HG03442 (cell line): ENCODE data around the gene LILRA2.
A peak's percentile ranks its signal among the peaks of the same experiment; 100 is the strongest.
"Not testable (repeated sequence)": the region's sequence is repeated elsewhere in the genome, so short reads cannot be mapped to it uniquely, and the experiment has no call there.

Source experiments
- ATAC-seq: cut with Tn5 transposase; IDR thresholded peaks from one replicate; pipeline ENCODE4 v1.9.1; 2021; ENCODE audit warnings: mild to moderate bottlenecking, moderate library complexity; ENCODE audit not compliant: unreplicated experiment

The LILRA2 gene

GRCh38 chr19:54608205-54608604 lies 34.6 kb downstream of the LILRA2 start:
- no peak for ATAC-seq

- no peak for ATAC-seq
Measured at GRCh38 chr19:54608792-54609191, 35.2 kb downstream of the LILRA2 start.

- no peak for ATAC-seq
Measured at GRCh38 chr19:54609356-54609791, 35.8 kb downstream of the LILRA2 start.

GRCh38 chr19:54612428-54612827 lies 38.8 kb downstream of the LILRA2 start:
- ATAC-seq = no peak

- ATAC-seq = no peak
Measured at GRCh38 chr19:54614726-54615125, 41.1 kb downstream of the LILRA2 start.

GRCh38 chr19:54616057-54616456 lies 42.5 kb downstream of the LILRA2 start:
- ATAC-seq = no peak

- ATAC-seq = peak; percentile 88
Measured at GRCh38 chr19:54616821-54617560, 43.4 kb downstream of the LILRA2 start.

GRCh38 chr19:54620464-54620863 lies 46.9 kb downstream of the LILRA2 start:
- no peak for ATAC-seq

GRCh38 chr19:54622431-54622830 lies 48.8 kb downstream of the LILRA2 start:
- no peak for ATAC-seq

- ATAC-seq = not testable (repeated sequence)
Measured at GRCh38 chr19:54624234-54624633, 50.6 kb downstream of the LILRA2 start.

GRCh38 chr19:54624934-54625730 lies 51.5 kb downstream of the LILRA2 start:
- ATAC-seq = not testable (repeated sequence)

GRCh38 chr19:54626757-54627156 lies 53.2 kb downstream of the LILRA2 start:
- ATAC-seq = no peak

- not testable (repeated sequence) for ATAC-seq
Measured at GRCh38 chr19:54627912-54628311, 54.3 kb downstream of the LILRA2 start.

GRCh38 chr19:54630262-54630661 lies 56.7 kb downstream of the LILRA2 start, which contains the start of gene LILRB1:
LILRB1 (plus strand) TSS chr19:54630484; CDS start chr19:54631074, 590 bp downstream.
- not testable (repeated sequence) for ATAC-seq

GRCh38 chr19:54630782-54631181 lies 57.2 kb downstream of the LILRA2 start:
- no peak for ATAC-seq

GRCh38 chr19:54631489-54632337 lies 58.1 kb downstream of the LILRA2 start:
- ATAC-seq = not testable (repeated sequence)

- not testable (repeated sequence) for ATAC-seq
Measured at GRCh38 chr19:54632517-54632916, 58.9 kb downstream of the LILRA2 start.

GRCh38 chr19:54633401-54633800 lies 59.8 kb downstream of the LILRA2 start:
- ATAC-seq = no peak

- not testable (repeated sequence) for ATAC-seq
Measured at GRCh38 chr19:54636081-54636480, 62.5 kb downstream of the LILRA2 start.

GRCh38 chr19:54638683-54639082 lies 65.1 kb downstream of the LILRA2 start:
- no peak for ATAC-seq
